HEK293 (cell line): Measurements from ENCODE around the gene EI24.

Source experiments
- CTCF ChIA-PET: fragments of 350-600 bp; formaldehyde crosslinking; extraction: SDS; loops from one replicate; lab custom pipeline; 2021; ENCODE audit warnings: antibody characterized with exemption; lab: Yijun Ruan, JAX
- POLR2A ChIA-PET: fragments of 300-600 bp; formaldehyde crosslinking; extraction: SDS; loops from one replicate; lab custom pipeline; 2020; ENCODE audit warnings: antibody characterized with exemption, inconsistent platforms; lab: Yijun Ruan, JAX
- H3K27ac ChIP-seq: fragments of 200-500 bp; sonication (Bioruptor generic); 2 replicates; pipeline ENCODE4 v1.5.1; 2014; ENCODE audit warnings: low read depth, low read length, control low read depth, inconsistent platforms; ENCODE audit errors: extremely low read depth
- H3K36me3 ChIP-seq, 2 experiments: fragments of 200-500 bp in 1 of 2; sonication (Bioruptor generic) in 1 of 2; 1 replicate in 1 of 2; 2 replicates in 1 of 2; pipeline ENCODE4 v1.5.1; 2014 to 2017; ENCODE audit warnings: inconsistent platforms in 2 of 2, low read length in 2 of 2; ENCODE audit not compliant: control insufficient read depth in 2 of 2, insufficient read depth in 1 of 2
- H3K4me1 ChIP-seq: fragments of 200-500 bp; sonication (Bioruptor generic); 2 replicates; pipeline ENCODE4 v1.5.1; 2014; ENCODE audit warnings: mild to moderate bottlenecking, low read length, inconsistent platforms; ENCODE audit not compliant: control insufficient read depth, insufficient read depth
- H3K4me3 ChIP-seq: 2 replicates; pipeline ENCODE4 v1.5.1; 2011; ENCODE audit warnings: low read depth, mild to moderate bottlenecking, control low read depth, low read length, moderate library complexity
- H3K9me3 ChIP-seq: fragments of 200-500 bp; sonication (Bioruptor generic); 2 replicates; pipeline ENCODE4 v1.5.1; 2014; ENCODE audit warnings: low read depth, low read length, inconsistent platforms; ENCODE audit not compliant: control insufficient read depth, insufficient read depth
- EGR2 ChIP-seq: fragments of 450-650 bp; formaldehyde crosslinking; IDR thresholded peaks from 2 replicates; pipeline ENCODE4 v1.5.1; 2016; ENCODE audit warnings: low read depth, missing biosample characterization, missing genetic modification characterization
- ELK4 ChIP-seq: IDR thresholded peaks from 2 replicates; pipeline ENCODE4 v1.6.1; 2011; ENCODE audit warnings: mild to moderate bottlenecking, low read depth, low read length, borderline replicate concordance
- IKZF3 ChIP-seq: fragments of 450-650 bp; IDR thresholded peaks from 2 replicates; pipeline ENCODE4 v1.5.0; 2018; ENCODE audit warnings: missing biosample characterization, mild to moderate bottlenecking, missing genetic modification characterization, moderate library complexity
- KLF16 ChIP-seq: fragments of 450-650 bp; formaldehyde crosslinking; IDR thresholded peaks from 2 replicates; pipeline ENCODE4 v1.5.1; 2017; ENCODE audit warnings: missing biosample characterization, missing genetic modification characterization
- KLF7 ChIP-seq: fragments of 450-650 bp; formaldehyde crosslinking; IDR thresholded peaks from 2 replicates; pipeline ENCODE4 v1.5.1; 2016; ENCODE audit warnings: missing biosample characterization, missing genetic modification characterization, borderline replicate concordance
- MZF1 ChIP-seq: fragments of 450-650 bp; formaldehyde crosslinking; IDR thresholded peaks from 2 replicates; pipeline ENCODE4 v1.5.1; 2017; ENCODE audit warnings: missing biosample characterization, missing genetic modification characterization, borderline replicate concordance
- OVOL3 ChIP-seq: fragments of 450-650 bp; formaldehyde crosslinking; IDR thresholded peaks from 2 replicates; pipeline ENCODE4 v1.5.1; 2016; ENCODE audit warnings: missing biosample characterization, missing genetic modification characterization
- PRDM1 ChIP-seq: fragments of 450-650 bp; formaldehyde crosslinking; IDR thresholded peaks from 2 replicates; pipeline ENCODE4; 2016; ENCODE audit warnings: missing biosample characterization, missing genetic modification characterization
- SCRT1 ChIP-seq: fragments of 450-650 bp; formaldehyde crosslinking; IDR thresholded peaks from 2 replicates; pipeline ENCODE4 v1.5.1; 2016; ENCODE audit warnings: missing biosample characterization, missing genetic modification characterization, borderline replicate concordance
- SP7 ChIP-seq: fragments of 450-650 bp; formaldehyde crosslinking; IDR thresholded peaks from 2 replicates; pipeline ENCODE4 v1.5.1; 2016; ENCODE audit warnings: missing biosample characterization, missing genetic modification characterization
- WT1 ChIP-seq: fragments of 450-650 bp; formaldehyde crosslinking; IDR thresholded peaks from 2 replicates; pipeline ENCODE4 v1.5.1; 2016; ENCODE audit warnings: missing biosample characterization, missing genetic modification characterization
- ZBTB17 ChIP-seq: fragments of 450-650 bp; formaldehyde crosslinking; IDR thresholded peaks from 2 replicates; pipeline ENCODE4 v1.5.1; 2016; ENCODE audit warnings: missing biosample characterization, missing genetic modification characterization
- ZBTB6 ChIP-seq: fragments of 450-650 bp; formaldehyde crosslinking; IDR thresholded peaks from 2 replicates; pipeline ENCODE4 v1.5.1; 2017; ENCODE audit warnings: missing biosample characterization, missing genetic modification characterization
- ZBTB8A ChIP-seq: fragments of 450-650 bp; formaldehyde crosslinking; IDR thresholded peaks from 2 replicates; pipeline ENCODE4 v1.5.1; 2016; ENCODE audit warnings: missing biosample characterization, missing genetic modification characterization
- ZNF132 ChIP-seq: fragments of 450-650 bp; formaldehyde crosslinking; IDR thresholded peaks from 2 replicates; pipeline ENCODE4 v1.5.1; 2017; ENCODE audit warnings: missing biosample characterization, missing genetic modification characterization, borderline replicate concordance
- ZNF155 ChIP-seq: fragments of 450-650 bp; formaldehyde crosslinking; IDR thresholded peaks from 2 replicates; pipeline ENCODE4 v1.5.1; 2016; ENCODE audit warnings: missing biosample characterization, missing genetic modification characterization
- ZNF157 ChIP-seq: fragments of 450-650 bp; formaldehyde crosslinking; IDR thresholded peaks from 2 replicates; pipeline ENCODE4 v1.5.1; 2016; ENCODE audit warnings: missing biosample characterization, missing genetic modification characterization
- ZNF335 ChIP-seq: fragments of 450-650 bp; formaldehyde crosslinking; conservative IDR thresholded peaks from 2 replicates; pipeline ENCODE4 v1.5.1; 2016; ENCODE audit warnings: missing biosample characterization, missing genetic modification characterization
- ZNF391 ChIP-seq: fragments of 450-650 bp; formaldehyde crosslinking; IDR thresholded peaks from 2 replicates; pipeline ENCODE4 v1.5.1; 2016; ENCODE audit warnings: low read depth, missing biosample characterization, missing genetic modification characterization, borderline replicate concordance
- ZNF416 ChIP-seq: fragments of 450-650 bp; formaldehyde crosslinking; IDR thresholded peaks from 2 replicates; pipeline ENCODE4 v1.5.1; 2016; ENCODE audit warnings: missing biosample characterization, missing genetic modification characterization
- ZNF501 ChIP-seq: fragments of 450-650 bp; formaldehyde crosslinking; IDR thresholded peaks from 2 replicates; pipeline ENCODE4 v1.5.1; 2016; ENCODE audit warnings: missing biosample characterization, missing genetic modification characterization
- ZNF514 ChIP-seq: fragments of 450-650 bp; formaldehyde crosslinking; IDR thresholded peaks from 2 replicates; pipeline ENCODE4 v1.5.1; 2016; ENCODE audit warnings: missing biosample characterization, missing genetic modification characterization
- ZNF626 ChIP-seq: fragments of 450-650 bp; sonication (Bioruptor Pico); formaldehyde crosslinking; IDR thresholded peaks from 2 replicates; pipeline ENCODE4 v1.5.1; 2018; ENCODE audit warnings: missing biosample characterization, missing genetic modification characterization, inconsistent platforms
- ZNF629 ChIP-seq: fragments of 450-650 bp; formaldehyde crosslinking; IDR thresholded peaks from 2 replicates; pipeline ENCODE4 v1.5.1; 2017; ENCODE audit warnings: missing biosample characterization, missing genetic modification characterization
- ZNF670 ChIP-seq: fragments of 450-650 bp; formaldehyde crosslinking; IDR thresholded peaks from 2 replicates; pipeline ENCODE4 v1.5.1; 2016; ENCODE audit warnings: missing biosample characterization, missing genetic modification characterization, low read depth
- ZNF692 ChIP-seq: fragments of 450-650 bp; formaldehyde crosslinking; IDR thresholded peaks from 2 replicates; pipeline ENCODE4 v1.5.1; 2016; ENCODE audit warnings: missing biosample characterization, missing genetic modification characterization
- ZNF701 ChIP-seq: fragments of 450-650 bp; formaldehyde crosslinking; IDR thresholded peaks from 2 replicates; pipeline ENCODE4 v1.5.1; 2016; ENCODE audit warnings: missing biosample characterization, missing genetic modification characterization
- ZNF76 ChIP-seq: fragments of 450-650 bp; formaldehyde crosslinking; IDR thresholded peaks from 2 replicates; pipeline ENCODE4; 2016; ENCODE audit warnings: low read depth, missing biosample characterization, missing genetic modification characterization, borderline replicate concordance
- ZNF768 ChIP-seq: fragments of 450-650 bp; formaldehyde crosslinking; IDR thresholded peaks from 2 replicates; pipeline ENCODE4 v1.5.1; 2018; ENCODE audit warnings: missing biosample characterization, mild to moderate bottlenecking, missing genetic modification characterization
- ZSCAN16 ChIP-seq: fragments of 450-650 bp; formaldehyde crosslinking; IDR thresholded peaks from 2 replicates; pipeline ENCODE4 v1.5.1; 2016; ENCODE audit warnings: missing biosample characterization, missing genetic modification characterization

EI24 gene

DNA sequence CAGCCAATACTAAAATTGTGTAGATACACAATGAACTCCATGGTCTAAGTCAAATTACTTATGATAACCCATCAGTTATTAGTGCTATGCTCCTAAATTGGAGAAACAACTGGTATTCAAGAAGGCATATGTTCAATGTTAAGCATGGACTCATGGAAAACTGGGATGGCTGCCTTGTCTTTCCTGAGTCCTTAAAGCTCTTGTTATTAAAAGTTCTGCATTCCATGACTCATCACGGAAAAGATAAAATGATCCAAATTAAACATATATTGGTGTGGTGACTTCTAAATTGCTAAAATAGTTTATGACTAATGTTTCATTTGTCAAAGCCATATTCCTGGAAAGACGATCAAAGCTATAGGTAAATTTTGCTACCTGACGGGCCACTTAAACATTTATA is 9.4 kb upstream of the EI24 start:
- Histone ChIP-seq H3K4me3 (no peak overlapping the region), H3K9me3 (no peaks in the 10 kb centered on the region), H3K36me3 (no peaks in the 10 kb centered on the region), H3K4me1 (no peaks in the 10 kb centered on the region; the same call in 1 of the 2 replicates), H3K27ac (no peak overlapping the region)
- POLR2A ChIA-PET: interaction anchor here (1.3 kb wide), 1 partner anchor 10 kb away, joined by 4 read pairs; the partner anchor contains the start of gene EI24
- CTCF ChIA-PET: interaction anchor here (0.6 to 0.8 kb wide), 4 partner anchors 129 to 691 kb away, joined by 3 read pairs; no protein-coding TSS in a partner anchor
- TF ChIP-seq EGR2 (no peak), PRDM1 (no peak), SCRT1 (tag by site-specific recombination) (no peak), ZNF76 (tag by site-specific recombination) (no peak), ZNF768 (tag by site-specific recombination) (no peak), ZNF692 (tag by site-specific recombination) (no peak), WT1 (tag by site-specific recombination) (no peak), ZNF132 (tag by site-specific recombination) (no peak), ZNF501 (no peak), ZBTB8A (tag by site-specific recombination) (no peak)

DNA sequence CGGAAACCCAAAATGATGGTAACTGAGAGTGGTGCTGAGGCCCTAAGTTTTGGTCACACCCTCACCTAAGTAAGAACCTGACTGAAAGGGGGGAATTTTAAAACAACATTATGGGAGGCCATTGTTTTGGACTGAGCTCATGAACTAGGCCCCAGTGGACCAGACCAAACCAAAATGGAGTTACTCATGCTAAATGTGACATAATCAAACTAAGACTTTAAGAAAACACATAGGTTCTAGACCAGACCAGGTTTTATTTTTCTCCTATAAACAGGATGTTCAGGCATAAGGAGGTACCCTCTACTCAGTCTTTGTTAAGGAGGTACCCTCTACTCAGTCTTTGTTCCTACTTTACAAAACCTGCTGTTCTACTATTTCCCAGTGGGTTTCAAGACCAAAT is 7.4 kb upstream of the EI24 start:
- no peak for TF ChIP-seq ZNF626
- TF ChIP-seq MZF1 (tag by site-specific recombination): no peak
- no peak for TF ChIP-seq ELK4
- no peak for TF ChIP-seq ZSCAN16 (tag by site-specific recombination)
- no peak for TF ChIP-seq ZBTB6 (tag by site-specific recombination)
- TF ChIP-seq SP7 (tag by site-specific recombination): no peak
- TF ChIP-seq ZNF335 (tag by site-specific recombination): no peak
- no peak for TF ChIP-seq ZNF701 (tag by site-specific recombination)
- TF ChIP-seq ZBTB17: no peak
- CTCF ChIA-PET: interaction anchor here (0.5 to 1.0 kb wide), 2 partner anchors 8 to 141 kb away, joined by 3 to 4 read pairs; no protein-coding TSS in a partner anchor

GRCh38 chr11:125562430-125562829 is 6.8 kb upstream of the EI24 start:
- ChIA-PET POLR2A (no interaction called here), CTCF (interaction anchor here (0.5 to 1.0 kb wide), 2 partner anchors 8 to 141 kb away, joined by 3 to 4 read pairs; no protein-coding TSS in a partner anchor)
- Histone ChIP-seq H3K4me1 (no peaks in the 10 kb centered on the region; the same call in 1 of the 2 replicates), H3K36me3 (no peaks in the 10 kb centered on the region), H3K9me3 (no peaks in the 10 kb centered on the region), H3K27ac (no peak overlapping the region), H3K4me3 (no peak overlapping the region)
- TF ChIP-seq KLF16 (no peak), EGR2 (no peak), OVOL3 (tag by site-specific recombination) (no peak), ZNF335 (tag by site-specific recombination) (no peak), IKZF3 (tag by site-specific recombination) (no peak), ZNF629 (no peak), ZNF391 (tag by site-specific recombination) (no peak), ZNF416 (tag by site-specific recombination) (no peak), KLF7 (tag by site-specific recombination) (no peak), ZNF157 (tag by site-specific recombination) (no peak), ZNF670 (no peak), ZNF155 (tag by site-specific recombination) (no peak), ZNF626 (no peak), ZNF514 (tag by site-specific recombination) (no peak)

More for the DNA sequence above, 7.4 kb upstream of the EI24 start:
- H3K9me3 ChIP-seq: no peaks in the 10 kb centered on the region
- no peaks in the 10 kb centered on the region for H3K36me3 ChIP-seq
- H3K27ac ChIP-seq: no peak overlapping the region
- POLR2A ChIA-PET: no interaction called here
- H3K4me1 ChIP-seq: no peaks in the 10 kb centered on the region; the same call in 1 of the 2 replicates
- no peak overlapping the region for H3K4me3 ChIP-seq
